ENCODE data around the gene ZMYND19.
"Not testable (repeated sequence)": the region's sequence is repeated elsewhere in the genome, so short reads cannot be mapped to it uniquely, and the experiment has no call there.

The ZMYND19 gene

DNA sequence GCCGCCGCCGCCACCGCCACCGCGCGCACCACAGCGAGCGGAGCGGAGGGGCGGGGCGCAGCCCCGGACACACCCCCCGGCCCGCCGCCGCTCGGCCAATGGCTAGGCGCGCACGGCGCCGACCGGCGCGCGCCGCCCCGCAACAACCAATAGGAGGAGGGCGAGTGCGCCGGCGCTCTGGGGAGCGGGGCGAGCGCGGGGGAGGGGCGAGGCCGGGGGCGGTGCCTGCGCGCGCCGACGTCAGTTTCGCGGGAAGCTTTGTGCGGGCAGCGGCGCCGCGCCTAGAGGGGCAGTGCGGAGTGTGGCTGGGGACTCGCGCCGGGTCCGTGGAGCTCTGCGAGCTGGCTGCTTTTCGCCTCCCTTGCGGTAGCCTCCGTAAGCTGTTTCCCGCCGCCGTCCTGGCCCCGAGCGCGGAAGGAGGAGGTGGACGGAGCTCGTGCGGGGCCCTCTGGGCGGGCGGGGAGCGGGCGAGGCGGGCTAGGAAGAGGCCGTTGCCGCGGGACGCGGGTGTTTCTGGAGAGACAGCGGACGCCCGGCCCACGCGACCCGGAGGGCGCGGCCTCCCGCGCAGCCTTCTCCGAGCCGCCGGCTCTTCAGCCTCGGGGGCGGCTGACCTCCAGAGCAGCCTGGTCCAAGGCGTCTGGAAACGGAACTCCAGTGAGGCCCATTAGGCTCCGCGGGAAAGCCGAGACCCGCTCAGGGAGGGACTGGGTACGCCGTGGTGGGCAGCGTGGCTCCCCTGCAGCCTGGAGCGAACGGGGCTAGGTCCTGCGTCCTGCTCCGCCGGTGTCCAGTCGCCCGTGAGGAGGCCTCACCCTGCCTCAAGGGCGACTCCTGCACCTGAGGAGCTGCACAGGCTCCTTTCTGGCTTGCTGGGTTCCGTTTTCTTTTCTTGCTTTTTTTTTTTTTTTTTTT lies at the start of gene ZMYND19:
TSS of gene ZMYND19 (minus strand) at position 44 of the 915 bp plus-strand sequence. CDS start 249 bp downstream, outside the sequence.
- peak; percentile 92 to 97 for DNase-seq
- TF ChIP-seq GATA1 (IDR thresholded peaks at IDR 0.05; ENCODE audit: low read depth, low read length) (no peak), POLR2A (IDR thresholded peaks at IDR 0.05; ENCODE audit: low read length) (peak; percentile 16)

GRCh38 chr9:137639303-137640051 lies 49.2 kb upstream of the ZMYND19 start:
- TF ChIP-seq GATA1 (IDR thresholded peaks at IDR 0.05; ENCODE audit: low read depth, low read length) (no peak), POLR2A (IDR thresholded peaks at IDR 0.05; ENCODE audit: low read length) (no peak)
- peak; percentile 26 to 47 for DNase-seq

- no peak for DNase-seq
- no peak for TF ChIP-seq GATA1 (IDR thresholded peaks at IDR 0.05; ENCODE audit: low read depth, low read length)
- TF ChIP-seq POLR2A (IDR thresholded peaks at IDR 0.05; ENCODE audit: low read length): no peak
These were observed 48.4 kb upstream of the ZMYND19 start for GRCh38 chr9:137638680-137639079.

DNA sequence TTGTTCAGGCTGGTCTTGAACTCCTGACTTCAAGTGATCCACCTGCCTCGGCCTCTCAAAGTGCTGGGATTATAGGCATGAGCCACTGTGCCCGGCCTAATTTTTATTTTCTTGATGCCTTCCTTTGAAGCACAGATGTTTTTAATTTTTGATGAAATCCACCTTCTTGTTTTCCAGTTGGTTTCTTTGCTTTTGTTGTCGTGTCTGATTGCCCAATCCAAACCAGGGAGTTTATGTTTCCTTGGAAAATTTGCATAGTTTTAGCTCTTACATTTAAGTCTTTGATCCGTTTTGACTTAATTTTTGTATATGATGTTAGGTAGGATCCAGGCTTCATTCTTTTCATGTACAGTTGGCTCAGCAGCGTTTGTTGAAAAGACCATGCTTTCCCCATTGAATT lies 43.7 kb upstream of the ZMYND19 start:
- no peak for TF ChIP-seq POLR2A (IDR thresholded peaks at IDR 0.05; ENCODE audit: low read length)
- TF ChIP-seq GATA1 (IDR thresholded peaks at IDR 0.05; ENCODE audit: low read depth, low read length): no peak
- DNase-seq: no peak

- DNase-seq: no peak
- TF ChIP-seq GATA1 (IDR thresholded peaks at IDR 0.05; ENCODE audit: low read depth, low read length): no peak
- no peak for TF ChIP-seq POLR2A (IDR thresholded peaks at IDR 0.05; ENCODE audit: low read length)
These were observed 42.2 kb upstream of the ZMYND19 start for GRCh38 chr9:137632230-137633161.

DNA sequence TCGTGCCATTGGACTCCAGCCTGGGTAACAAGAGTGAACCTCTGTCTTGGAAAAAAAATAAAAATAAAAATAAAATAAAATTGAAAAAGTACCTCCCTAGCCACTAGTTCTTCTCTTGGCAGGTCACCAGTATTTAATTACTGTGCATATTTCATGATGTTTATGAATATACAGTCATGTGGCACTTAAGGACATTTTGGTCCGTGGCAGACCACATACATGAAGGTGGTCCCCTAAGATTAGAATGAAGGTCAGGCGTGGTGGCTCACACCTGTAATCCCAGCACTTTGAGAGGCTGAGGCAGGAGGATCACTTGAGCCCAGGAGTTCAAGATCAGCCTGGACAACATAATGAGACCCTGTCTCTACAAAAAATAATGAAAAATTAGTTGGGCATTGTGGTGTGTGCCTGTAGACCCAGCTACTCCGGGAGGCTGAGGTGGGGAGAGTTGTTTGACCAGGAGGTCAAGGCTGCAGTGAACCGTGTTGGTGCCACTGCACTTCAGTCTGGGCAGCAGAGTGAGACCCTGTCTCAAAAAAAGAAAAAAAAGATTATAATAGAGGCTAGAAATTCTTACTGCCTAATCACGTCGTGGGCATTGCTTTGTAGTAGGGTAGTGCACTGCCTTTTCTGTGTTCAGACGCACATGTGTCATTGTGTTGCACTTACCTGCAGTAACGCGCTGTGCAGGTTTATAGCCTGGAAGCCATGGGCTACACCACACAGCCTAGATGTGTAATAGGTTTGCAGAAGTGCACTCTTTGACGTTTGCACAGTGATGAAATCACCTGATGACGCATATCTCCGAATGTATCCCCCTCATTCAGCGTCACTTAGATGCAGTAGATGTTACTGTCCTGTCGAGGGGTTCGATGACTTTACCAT lies 41.3 kb upstream of the ZMYND19 start:
- TF ChIP-seq GATA1 (IDR thresholded peaks at IDR 0.05; ENCODE audit: low read depth, low read length) (no peak), POLR2A (IDR thresholded peaks at IDR 0.05; ENCODE audit: low read length) (no peak)
- no peak for DNase-seq

- no peak for TF ChIP-seq POLR2A (IDR thresholded peaks at IDR 0.05; ENCODE audit: low read length)
- TF ChIP-seq GATA1 (IDR thresholded peaks at IDR 0.05; ENCODE audit: low read depth, low read length): no peak
- DNase-seq: no peak
These were observed 40.4 kb upstream of the ZMYND19 start for GRCh38 chr9:137630679-137631078.

- no peak for DNase-seq
- TF ChIP-seq GATA1 (IDR thresholded peaks at IDR 0.05; ENCODE audit: low read depth, low read length): no peak
- TF ChIP-seq POLR2A (IDR thresholded peaks at IDR 0.05; ENCODE audit: low read length): no peak
These were observed 39.8 kb upstream of the ZMYND19 start for GRCh38 chr9:137630126-137630525.

DNA sequence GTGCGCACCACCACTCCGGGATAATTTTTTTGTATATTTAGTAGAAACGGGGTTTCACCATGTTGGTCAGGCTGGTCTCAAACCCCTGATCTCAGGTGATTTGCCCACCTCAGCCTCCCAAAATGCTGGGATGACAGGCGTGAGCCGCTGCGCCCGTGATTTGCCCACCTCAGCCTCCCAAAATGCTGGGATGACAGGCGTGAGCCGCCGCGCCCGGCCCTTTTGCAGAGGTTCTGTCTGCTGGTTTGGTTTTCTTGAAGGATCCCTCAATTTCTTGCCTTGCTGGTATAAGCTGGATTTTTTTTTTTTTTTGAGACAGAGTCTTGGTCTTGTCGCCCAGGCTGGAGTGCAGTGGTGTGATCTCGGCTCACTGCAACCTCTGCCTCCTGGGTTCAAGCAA lies 37.1 kb upstream of the ZMYND19 start:
- DNase-seq: not testable (repeated sequence)

DNA sequence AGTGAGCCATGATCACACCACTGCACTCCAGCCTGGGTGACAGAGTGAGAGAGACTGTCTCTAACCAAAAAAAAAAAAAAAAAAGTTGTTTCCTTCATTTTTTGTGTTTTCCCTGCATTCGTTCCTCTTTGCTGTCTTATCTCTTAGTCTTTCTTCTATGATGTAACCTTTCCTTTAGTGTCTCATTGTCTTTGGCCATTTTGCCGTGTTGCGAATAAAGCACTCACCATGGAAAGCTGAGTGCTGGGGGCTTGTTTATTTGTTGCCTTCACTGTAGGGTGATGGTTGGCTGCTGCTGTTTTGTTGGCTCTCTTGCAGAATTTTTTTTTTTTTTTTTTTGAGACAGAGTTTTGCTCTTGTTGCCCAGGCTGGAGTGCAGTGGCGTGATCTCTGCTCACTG lies 36.2 kb upstream of the ZMYND19 start:
- TF ChIP-seq GATA1 (IDR thresholded peaks at IDR 0.05; ENCODE audit: low read depth, low read length) (no peak), POLR2A (IDR thresholded peaks at IDR 0.05; ENCODE audit: low read length) (no peak)
- no peak for DNase-seq

DNA sequence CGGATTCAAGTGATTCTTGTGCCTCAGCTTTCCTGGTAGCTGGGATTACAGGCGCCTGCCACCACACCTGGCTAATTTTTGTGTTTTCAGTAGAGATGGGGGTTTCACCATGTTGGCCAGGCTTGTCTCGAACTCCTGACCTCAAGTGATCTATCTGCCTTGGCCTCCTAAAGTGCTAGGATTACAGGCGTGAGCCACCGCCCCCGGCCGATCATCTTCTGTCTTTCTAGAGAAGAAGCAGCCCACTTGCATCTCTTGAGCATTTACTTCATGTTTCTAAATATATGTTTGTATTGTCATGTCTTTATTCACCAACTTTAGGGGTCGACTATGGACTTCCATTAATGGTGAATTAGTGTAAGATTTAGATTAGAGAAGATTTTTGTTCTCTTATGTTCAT lies 31.9 kb upstream of the ZMYND19 start:
- not testable (repeated sequence) for DNase-seq

- peak; percentile 31 to 44 for DNase-seq
- no peak for TF ChIP-seq GATA1 (IDR thresholded peaks at IDR 0.05; ENCODE audit: low read depth, low read length)
- TF ChIP-seq POLR2A (IDR thresholded peaks at IDR 0.05; ENCODE audit: low read length): no peak
These were observed 30.9 kb upstream of the ZMYND19 start for GRCh38 chr9:137621131-137621757.
